HepG2 (cell line): Measurements from ENCODE around the gene B4GALT5. TPM values are rescaled to one million over a fixed set of nuclear protein-coding genes. Genes with fewer than 3 reads are reported as not detected.

Experiments
- CHD4 ChIP-seq: fragments of 200-600 bp; sonication (generic); IDR thresholded peaks from 2 replicates; pipeline ENCODE4 v1.7.0; 2017; ENCODE audit warnings: mild to moderate bottlenecking, low read length, borderline replicate concordance
- KDM4B ChIP-seq: sonication (generic); formaldehyde crosslinking; IDR thresholded peaks from 2 replicates; pipeline ENCODE4 v1.4.0; 2020; ENCODE audit warnings: missing genetic modification reagents
- MYC ChIP-seq: sonication (generic); formaldehyde crosslinking; IDR thresholded peaks from 2 replicates; pipeline ENCODE4 v1.9.0; 2021; ENCODE audit warnings: missing genetic modification reagents, borderline replicate concordance
- TBX3 ChIP-seq: fragments of 450-650 bp; IDR thresholded peaks from 2 replicates; pipeline ENCODE4 v1.6.1; 2017; ENCODE audit warnings: antibody characterized with exemption, mild to moderate bottlenecking, inconsistent platforms, borderline replicate concordance
- ZBTB1 ChIP-seq: sonication (generic); formaldehyde crosslinking; IDR thresholded peaks from 2 replicates; pipeline ENCODE4 v1.4.0; 2020; ENCODE audit warnings: missing genetic modification reagents, borderline replicate concordance
- ZFYVE20 ChIP-seq: sonication (generic); formaldehyde crosslinking; IDR thresholded peaks from 2 replicates; pipeline ENCODE4 v1.8.0; 2023; ENCODE audit warnings: low read depth, mild to moderate bottlenecking, moderate library complexity, missing genetic modification reagents, borderline replicate concordance
- ZNF329 ChIP-seq: sonication (generic); formaldehyde crosslinking; IDR thresholded peaks from 2 replicates; pipeline ENCODE4 v1.9.0; 2021; ENCODE audit warnings: low read depth, mild to moderate bottlenecking, missing genetic modification reagents
- ZNF432 ChIP-seq: sonication (generic); formaldehyde crosslinking; IDR thresholded peaks from 2 replicates; pipeline ENCODE4 v1.5.0; 2020; ENCODE audit warnings: missing genetic modification reagents, mild to moderate bottlenecking, borderline replicate concordance
- polyA plus RNA-seq, 8 experiments: library from polyadenylated mRNA; depleted of rRNA in 3 of 8; stranded (reverse) in 7 of 8; unstranded in 1 of 8; fragments of >200 nt; fragmentation: Illumina TruSeq in 4 of 8; extraction: Trizol in 4 of 8; gene quantifications; 2 replicates each; pipeline versions ENCODE4 v1.2.1 to v1.2.3, GENCODE V29; 2011 to 2016; ENCODE audit warnings: low read depth in 4 of 8, missing spikeins in 1 of 8, mixed read lengths in 1 of 8; ENCODE audit not compliant: insufficient read depth in 1 of 8
- total RNA-seq, 5 experiments: library from RNA; depleted of rRNA; stranded (reverse); fragments of >200 nt; fragmentation: Illumina TruSeq; extraction: Trizol; gene quantifications; 2 replicates each; pipeline ENCODE4 v1.2.3, GENCODE V29; 2016; ENCODE audit warnings: low read depth in 1 of 5
- TF ChIP-seq, protein P1 (sequence below): sonication (generic); formaldehyde crosslinking; IDR thresholded peaks from 2 replicates; pipeline ENCODE4 v1.4.0; 2020; ENCODE audit warnings: missing genetic modification reagents
- TF ChIP-seq, protein P2 (sequence below): sonication (generic); formaldehyde crosslinking; IDR thresholded peaks from 2 replicates; pipeline ENCODE4 v1.8.0; 2022; ENCODE audit warnings: mild to moderate bottlenecking, missing genetic modification reagents, moderate library complexity

Gene B4GALT5
- total and polyA plus RNA-seq, 2 of the 13 experiments (the other 11 are each of a cell fraction or from before 2014, with no cell fraction given) = 27.3 to 30.9 TPM

DNA sequence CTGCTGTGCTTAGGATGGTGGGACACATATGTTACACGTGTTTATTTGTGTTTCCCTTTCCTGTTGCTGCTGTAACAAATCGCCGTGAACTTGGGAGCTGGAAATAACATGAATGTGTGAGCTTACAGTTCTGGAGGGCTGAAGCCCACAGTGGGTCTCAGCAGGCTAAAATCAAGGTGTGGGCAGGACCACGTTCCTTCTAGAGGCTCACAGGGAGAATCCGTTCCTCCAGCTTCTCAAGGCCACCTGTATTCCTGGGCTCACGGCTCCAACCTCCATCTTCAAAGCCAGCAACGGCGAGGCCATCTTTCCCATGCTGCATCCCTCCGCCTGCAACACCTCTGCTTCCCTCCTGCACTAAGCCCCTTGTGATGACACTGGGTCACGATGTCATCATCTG is 118.3 kb downstream of the B4GALT5 start (continued):
- peak; percentile 3; the same call in 1 of the 2 replicates for TF ChIP-seq CHD4
- TF ChIP-seq, protein P1, sequence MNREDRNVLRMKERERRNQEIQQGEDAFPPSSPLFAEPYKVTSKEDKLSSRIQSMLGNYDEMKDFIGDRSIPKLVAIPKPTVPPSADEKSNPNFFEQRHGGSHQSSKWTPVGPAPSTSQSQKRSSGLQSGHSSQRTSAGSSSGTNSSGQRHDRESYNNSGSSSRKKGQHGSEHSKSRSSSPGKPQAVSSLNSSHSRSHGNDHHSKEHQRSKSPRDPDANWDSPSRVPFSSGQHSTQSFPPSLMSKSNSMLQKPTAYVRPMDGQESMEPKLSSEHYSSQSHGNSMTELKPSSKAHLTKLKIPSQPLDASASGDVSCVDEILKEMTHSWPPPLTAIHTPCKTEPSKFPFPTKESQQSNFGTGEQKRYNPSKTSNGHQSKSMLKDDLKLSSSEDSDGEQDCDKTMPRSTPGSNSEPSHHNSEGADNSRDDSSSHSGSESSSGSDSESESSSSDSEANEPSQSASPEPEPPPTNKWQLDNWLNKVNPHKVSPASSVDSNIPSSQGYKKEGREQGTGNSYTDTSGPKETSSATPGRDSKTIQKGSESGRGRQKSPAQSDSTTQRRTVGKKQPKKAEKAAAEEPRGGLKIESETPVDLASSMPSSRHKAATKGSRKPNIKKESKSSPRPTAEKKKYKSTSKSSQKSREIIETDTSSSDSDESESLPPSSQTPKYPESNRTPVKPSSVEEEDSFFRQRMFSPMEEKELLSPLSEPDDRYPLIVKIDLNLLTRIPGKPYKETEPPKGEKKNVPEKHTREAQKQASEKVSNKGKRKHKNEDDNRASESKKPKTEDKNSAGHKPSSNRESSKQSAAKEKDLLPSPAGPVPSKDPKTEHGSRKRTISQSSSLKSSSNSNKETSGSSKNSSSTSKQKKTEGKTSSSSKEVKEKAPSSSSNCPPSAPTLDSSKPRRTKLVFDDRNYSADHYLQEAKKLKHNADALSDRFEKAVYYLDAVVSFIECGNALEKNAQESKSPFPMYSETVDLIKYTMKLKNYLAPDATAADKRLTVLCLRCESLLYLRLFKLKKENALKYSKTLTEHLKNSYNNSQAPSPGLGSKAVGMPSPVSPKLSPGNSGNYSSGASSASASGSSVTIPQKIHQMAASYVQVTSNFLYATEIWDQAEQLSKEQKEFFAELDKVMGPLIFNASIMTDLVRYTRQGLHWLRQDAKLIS (CRISPR knock-in tag) = no peak
- TF ChIP-seq KDM4B (CRISPR knock-in tag) = no peak
- TF ChIP-seq ZBTB1 (CRISPR knock-in tag) = 0 out of 2 replicates have a peak, but pooled peaks have one; percentile 4
- TF ChIP-seq MYC = no peak
- TF ChIP-seq, protein P2, sequence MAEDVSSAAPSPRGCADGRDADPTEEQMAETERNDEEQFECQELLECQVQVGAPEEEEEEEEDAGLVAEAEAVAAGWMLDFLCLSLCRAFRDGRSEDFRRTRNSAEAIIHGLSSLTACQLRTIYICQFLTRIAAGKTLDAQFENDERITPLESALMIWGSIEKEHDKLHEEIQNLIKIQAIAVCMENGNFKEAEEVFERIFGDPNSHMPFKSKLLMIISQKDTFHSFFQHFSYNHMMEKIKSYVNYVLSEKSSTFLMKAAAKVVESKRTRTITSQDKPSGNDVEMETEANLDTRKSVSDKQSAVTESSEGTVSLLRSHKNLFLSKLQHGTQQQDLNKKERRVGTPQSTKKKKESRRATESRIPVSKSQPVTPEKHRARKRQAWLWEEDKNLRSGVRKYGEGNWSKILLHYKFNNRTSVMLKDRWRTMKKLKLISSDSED (CRISPR knock-in tag) = no peak
- no peak for TF ChIP-seq ZNF432
- no peak for TF ChIP-seq ZNF329 (CRISPR knock-in tag)
- TF ChIP-seq TBX3 = no peak
- TF ChIP-seq ZFYVE20 = no peak
